Measurements from ENCODE around the gene DHX36.

The DHX36 gene, protein sequence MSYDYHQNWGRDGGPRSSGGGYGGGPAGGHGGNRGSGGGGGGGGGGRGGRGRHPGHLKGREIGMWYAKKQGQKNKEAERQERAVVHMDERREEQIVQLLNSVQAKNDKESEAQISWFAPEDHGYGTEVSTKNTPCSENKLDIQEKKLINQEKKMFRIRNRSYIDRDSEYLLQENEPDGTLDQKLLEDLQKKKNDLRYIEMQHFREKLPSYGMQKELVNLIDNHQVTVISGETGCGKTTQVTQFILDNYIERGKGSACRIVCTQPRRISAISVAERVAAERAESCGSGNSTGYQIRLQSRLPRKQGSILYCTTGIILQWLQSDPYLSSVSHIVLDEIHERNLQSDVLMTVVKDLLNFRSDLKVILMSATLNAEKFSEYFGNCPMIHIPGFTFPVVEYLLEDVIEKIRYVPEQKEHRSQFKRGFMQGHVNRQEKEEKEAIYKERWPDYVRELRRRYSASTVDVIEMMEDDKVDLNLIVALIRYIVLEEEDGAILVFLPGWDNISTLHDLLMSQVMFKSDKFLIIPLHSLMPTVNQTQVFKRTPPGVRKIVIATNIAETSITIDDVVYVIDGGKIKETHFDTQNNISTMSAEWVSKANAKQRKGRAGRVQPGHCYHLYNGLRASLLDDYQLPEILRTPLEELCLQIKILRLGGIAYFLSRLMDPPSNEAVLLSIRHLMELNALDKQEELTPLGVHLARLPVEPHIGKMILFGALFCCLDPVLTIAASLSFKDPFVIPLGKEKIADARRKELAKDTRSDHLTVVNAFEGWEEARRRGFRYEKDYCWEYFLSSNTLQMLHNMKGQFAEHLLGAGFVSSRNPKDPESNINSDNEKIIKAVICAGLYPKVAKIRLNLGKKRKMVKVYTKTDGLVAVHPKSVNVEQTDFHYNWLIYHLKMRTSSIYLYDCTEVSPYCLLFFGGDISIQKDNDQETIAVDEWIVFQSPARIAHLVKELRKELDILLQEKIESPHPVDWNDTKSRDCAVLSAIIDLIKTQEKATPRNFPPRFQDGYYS

DNA sequence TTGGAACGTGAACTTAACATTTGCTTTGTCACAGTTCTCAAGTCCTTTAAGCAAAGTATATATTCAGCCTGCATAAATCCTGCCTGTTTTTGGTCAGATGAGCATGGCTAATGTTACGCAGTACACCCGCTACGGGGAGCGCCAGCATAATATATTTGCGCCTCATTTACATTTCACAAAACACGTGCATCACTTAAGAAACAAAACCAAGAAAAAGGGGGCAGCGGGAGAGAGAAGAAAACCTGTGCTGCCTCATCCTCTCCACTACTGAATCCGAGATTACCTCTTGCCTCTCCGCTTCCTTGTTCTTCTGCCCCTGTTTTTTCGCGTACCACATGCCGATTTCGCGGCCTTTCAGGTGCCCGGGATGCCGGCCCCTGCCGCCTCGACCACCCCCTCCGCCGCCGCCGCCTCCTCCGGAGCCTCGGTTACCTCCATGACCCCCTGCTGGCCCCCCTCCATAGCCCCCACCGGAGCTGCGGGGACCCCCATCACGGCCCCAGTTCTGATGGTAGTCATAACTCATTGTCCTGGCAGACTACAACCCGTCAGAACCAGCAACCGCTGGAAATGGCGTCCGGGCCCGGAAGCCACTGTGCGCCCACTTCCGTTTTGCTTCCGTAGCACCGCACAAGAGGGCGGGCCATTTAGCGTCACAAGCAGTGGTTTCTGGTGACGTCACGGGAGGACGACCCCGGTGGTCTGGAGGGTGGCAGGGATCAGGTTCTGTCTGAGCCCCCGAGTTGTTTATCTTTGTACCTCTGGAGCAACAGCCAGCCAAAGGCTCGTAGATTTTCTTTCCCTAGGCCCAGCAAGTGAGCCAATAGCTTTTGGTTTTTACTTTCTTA is at the start of gene DHX36:
Gene DHX36 (minus strand): TSS at position 597 of the 848 bp plus-strand sequence. CDS start 71 bp downstream, at position 526.
- FAIRE-seq, result peak; percentile 21

DNA sequence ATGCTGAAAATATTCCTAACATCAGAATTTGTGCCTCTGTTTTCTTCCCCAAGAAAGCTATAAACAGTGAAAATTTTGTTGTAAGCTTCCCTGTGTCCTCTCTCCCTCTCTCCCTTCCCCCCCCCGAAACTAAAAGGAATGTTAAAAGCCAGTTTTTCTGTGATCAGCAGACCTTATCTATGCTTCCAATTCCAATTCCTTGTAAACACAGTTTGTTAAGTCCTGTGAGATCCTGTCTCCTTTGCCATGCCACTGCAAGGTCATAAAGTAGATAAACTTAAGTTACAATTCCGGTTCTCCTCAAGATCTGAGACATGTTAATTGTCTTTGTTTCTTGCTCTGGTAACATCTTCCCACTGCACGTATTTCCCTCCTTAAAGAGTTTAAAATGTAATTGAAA is 42.9 kb upstream of the DHX36 start:
- FAIRE-seq, result no peak

DNA sequence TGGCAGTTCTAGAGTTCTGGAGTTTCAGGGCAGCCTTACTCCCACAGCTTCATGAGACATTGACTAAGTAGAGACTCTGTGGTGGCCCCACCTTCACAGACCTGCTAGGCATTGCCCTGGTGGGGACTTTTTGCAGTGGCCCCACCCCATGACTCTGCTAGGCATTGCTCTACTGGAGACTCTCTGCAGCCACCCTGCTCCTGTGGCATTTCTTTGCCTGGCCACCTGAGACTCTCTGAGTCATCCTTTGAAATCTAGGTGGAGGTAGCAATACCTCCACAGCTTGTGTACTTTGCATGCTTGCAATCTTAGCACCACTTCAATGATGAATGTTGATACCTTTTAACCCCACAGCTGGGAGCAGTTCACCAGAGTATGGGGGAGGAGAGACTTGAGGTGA is 40.6 kb upstream of the DHX36 start:
- FAIRE-seq, result no peak

DNA sequence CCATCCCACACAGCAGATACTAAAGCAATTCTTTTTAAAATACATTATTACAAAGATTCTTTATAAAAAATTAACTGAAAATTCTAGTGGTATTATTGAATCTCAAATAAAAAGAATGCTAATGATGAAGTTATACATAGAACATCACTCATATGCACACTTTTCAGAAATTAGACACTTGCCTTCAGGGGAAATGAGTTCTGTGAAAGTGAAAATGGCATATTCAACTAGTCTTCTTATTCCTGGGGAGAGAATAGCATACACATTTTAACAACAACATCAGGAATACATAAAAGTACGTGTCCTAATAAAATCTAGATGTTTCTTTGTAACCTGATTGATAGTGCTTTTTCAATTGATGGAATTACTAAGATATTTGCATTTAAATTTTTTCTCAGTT is 36.8 kb upstream of the DHX36 start:
- FAIRE-seq, result no peak

DNA sequence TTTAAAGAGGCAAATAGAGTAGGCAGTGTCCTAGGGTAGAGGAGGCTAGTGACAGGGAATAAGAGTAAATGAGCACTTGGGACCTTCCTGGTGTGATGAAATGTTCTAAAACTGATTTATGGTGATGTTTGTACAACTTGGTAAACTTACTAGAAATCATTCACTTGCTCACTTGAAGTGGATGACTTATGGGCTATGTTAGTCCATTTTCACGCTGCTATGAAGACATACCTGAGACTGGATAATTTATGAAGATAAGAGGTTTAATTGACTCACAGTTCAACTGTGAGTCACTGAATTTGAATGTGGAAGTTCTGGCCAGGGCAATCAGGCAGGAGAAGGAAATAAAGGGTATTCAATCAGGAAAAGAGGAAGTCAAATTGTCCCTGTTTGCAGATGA is 31.7 kb upstream of the DHX36 start:
- FAIRE-seq, result no peak

DNA sequence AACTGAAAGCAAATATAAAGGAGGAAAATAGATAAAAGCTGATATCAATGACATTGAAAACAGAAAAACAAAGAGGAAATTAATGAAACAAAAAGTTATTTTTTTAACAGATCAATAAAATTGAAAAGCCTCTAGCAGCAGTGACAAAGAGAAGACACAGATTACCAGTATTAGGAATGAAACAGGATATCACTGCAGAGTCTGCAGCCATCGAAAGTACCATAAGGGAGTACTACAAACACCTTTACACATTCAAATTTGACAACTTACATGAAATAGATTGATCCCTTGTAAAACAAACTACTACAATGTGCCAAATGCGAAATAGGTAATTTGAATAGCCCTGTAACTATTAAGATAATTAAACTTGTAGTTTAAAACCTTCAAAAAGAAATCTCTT is 24.9 kb upstream of the DHX36 start:
- no peak for FAIRE-seq

DNA sequence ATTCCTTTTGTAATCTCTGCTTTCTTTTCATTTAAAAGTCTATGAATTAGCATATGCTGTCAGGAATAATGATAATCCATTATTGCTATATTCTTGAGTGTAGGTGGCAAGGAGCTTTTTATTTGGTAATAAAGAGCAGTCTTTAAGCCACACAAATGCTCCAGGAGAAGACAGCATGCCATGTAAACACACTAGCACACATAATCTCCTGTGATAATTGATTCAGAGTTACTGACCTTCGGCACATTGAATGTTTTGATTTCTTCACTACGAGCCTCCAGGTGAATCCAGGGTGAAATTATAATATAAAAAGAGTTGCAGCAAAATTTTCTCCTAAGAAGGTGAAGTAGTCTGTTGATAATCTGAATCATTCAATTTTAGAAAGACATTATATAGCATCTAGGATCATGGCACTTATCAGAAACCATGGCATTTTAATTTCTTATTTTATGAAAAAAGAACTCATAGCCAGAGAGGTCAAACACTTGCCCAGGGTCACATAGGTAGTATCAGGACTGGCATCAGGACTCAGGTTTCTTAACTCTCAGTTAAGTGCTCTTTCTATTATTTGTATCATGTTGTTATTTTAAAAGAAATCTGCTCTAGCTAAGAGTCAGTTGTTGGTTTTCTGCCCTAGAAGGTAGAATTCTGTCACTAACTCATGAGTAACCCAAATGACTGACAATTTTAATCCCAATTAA is 21.3 kb upstream of the DHX36 start:
- no peak for FAIRE-seq

DNA sequence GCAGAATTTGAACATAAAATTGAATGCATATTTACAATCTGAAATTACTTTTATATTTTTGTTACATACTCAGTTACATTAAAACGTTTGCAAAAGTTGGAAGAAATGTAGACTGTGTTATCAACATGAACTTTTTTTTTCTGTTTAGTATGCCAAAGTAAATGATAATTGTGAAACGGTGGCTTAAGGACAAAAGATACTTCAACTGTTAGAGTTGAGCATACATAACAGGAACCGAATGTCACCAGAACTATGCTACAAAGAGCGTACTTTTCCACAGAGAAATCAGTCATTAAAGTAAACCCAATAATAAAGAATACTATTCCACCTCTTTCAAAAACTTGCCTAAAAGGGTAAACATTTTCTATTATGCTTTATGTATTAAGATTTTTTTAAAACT is 14.3 kb upstream of the DHX36 start:
- no peak for FAIRE-seq

DNA sequence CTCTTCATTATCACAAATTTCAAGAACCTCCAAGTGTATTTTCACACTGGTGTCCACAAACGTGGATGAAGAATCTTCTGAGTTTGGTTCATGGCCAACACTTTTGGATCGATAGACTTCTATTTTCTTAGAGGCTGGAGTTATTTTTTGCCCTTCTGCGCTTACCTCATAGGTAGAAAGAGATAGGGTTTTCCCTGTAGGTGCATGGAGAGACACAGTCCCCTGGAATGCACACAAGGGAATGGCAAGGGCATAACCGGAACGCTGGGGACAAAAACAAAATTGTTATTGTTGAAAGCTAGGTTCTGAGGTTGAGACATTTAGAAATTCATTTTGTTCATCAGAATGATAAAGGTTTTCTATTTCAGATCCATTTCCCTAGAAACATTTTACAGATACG is 13.7 kb upstream of the DHX36 start:
- no peak for FAIRE-seq

DNA sequence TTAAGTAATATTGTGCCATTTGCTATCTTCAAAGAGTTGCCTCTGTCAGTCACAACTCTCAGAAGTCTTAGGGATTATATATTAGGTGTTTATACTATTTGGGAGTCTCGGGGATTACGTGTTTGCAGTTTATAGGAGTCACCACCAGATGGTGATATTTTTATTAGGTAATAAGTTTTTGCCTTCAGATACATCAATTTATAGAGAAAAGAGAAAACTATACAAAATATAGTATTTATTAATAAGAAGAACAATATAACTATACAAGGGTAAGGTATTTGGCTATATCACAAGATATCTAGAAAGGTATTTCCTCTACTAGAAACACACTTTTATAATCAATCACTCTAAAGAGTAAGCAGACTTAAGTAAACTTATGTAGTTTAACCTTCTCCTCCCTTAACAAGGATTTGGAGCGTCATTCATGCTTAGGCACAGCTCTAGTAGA is 10.7 kb upstream of the DHX36 start:
- FAIRE-seq, result peak; percentile 94

DNA sequence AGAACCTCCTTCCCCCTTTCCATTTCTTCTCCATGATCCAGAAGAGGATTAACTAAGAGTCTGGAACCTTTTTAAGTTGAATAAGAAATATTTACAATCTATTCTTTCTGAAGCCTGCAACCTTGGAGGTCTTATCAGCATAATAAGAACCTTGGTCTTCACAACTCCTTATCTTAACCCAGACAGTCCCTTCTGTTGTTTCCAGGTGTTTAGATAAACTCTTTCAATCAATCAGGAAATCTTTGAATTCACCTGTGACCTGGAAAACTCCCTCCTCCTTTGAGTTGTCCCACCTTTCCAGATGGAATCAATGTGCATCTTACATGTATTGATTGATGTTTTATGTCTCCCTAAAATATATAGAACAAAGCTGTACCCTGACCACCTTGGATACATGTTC is 3.6 kb upstream of the DHX36 start:
- FAIRE-seq, result no peak

DNA sequence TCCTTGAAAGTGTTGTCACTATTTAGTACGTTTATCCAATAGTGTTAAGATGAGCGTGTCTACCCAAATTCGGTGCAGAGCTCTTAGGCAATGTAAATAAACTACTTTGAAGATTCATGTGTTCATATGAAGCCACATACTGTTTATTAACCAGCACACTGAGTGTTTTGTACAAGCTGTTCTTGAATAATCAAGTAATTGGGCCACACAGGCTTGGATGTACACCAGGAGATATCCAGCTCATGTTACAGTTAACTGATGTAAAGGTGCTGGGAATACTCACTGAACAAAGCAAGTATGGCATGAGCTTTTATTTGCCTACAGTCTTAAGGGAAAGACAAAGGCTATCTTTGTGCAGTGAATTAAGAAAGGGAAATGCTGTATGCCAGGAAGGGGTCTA is 632 bp upstream of the DHX36 start:
- FAIRE-seq, result no peak

DNA sequence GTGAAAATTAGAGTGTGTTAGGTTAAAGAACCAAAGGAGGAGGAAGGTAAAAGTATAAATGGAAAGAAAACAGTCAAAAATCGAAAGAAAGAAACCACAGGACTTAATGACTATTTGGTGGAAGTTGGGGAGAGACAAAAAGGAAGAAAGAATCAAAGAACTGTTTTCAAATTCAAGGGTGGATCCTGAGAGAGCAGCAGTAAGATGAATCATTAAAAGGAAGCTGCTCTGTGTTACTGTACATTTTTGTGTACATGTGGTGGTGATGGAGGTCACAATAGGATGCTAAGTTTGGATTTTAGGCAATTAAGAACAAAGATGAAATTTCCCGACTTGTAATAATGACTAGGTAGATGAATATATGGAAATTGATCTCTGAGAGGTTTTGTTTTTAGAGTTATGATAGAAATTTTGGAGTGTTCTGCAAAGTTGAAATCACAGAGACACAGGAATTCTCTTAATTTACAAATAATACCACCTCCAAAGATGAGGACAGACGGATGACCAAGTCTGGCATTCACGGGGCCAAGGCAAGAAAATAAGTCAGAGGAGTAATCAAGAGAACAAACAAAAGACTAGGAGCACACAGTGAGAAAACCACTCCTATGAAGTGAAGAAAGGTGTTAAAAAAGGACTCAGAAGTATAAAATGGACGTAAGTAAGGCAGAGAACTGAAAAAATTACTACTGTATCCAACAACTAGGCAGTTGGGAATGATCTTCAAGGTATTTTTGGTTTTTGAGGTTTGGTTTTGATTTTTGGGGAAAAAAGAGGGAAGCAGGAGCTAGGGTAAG is 7.1 kb downstream of the DHX36 start:
- no peak for FAIRE-seq

DNA sequence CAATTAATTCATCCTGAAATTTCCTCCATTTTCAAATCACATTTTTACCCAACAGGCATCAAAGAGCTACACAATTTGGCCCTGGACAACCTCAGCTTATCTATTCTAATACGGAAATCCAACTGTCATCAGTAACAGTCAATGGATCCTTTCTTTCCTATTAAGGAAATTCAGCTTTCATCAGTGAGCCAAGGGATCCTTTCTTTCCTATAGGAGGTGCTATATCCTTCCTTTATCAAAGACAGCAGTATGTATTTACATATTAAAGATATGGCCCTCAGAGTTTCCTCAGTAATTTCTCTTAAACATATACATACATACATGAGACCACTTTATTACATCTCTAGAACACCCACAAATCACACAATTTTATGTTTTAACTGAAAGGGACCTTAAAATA is 10.1 kb downstream of the DHX36 start:
- no peak for FAIRE-seq

DNA sequence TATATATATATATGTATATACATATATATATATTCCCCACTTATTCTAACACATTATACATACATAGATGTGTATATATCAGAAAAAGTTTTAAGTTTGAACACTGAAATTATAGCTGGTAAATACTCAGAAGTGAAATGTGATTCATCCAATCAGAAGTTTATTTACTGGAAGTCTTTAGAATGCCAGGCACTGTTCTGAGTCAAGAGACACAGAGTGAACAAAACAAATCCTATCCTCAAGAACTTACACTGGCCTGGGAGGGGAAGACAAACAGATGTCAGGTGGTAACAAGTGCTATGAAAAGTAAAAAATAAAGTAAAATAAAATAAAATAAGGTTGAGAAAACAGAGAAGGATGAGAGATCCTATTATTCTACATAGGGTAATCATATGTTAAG is 13.4 kb downstream of the DHX36 start:
- FAIRE-seq, result no peak

DNA sequence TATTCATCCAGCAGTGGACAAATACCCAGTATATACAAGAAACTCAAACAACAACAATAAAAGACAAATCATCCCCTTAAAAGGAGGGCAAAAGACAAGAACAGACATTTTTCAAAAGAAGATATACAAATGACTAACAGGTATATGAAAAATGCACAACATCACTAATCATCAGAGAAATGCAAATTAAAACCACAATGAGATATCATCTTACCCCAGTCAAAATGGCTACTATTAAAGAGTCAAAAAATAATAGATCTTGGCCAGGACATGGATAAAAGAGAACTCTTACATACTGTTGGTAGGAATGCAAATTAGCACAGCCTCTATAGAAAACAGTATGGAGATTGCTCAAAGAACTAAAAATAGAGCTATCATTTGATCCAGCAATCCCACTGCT is 16.9 kb downstream of the DHX36 start:
- FAIRE-seq, result no peak

DNA sequence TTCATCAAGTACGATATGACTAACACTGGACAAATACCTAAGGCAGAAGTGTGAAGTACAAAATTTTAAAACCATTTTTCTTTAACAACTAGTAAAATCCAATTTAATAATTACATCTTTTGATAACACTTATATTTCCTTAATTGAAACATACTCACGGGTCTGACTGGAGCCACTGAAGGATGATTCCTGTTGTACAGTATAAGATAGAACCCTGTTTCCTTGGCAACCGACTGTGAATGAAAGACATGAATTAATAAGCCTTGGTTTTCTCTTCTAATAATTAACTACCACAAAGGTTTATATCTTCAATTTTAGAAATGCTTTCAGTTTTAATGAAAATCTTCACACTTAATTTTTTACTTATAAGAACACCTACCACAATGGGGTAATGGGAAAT is 19.4 kb downstream of the DHX36 start:
- FAIRE-seq, result peak; percentile 49

DNA sequence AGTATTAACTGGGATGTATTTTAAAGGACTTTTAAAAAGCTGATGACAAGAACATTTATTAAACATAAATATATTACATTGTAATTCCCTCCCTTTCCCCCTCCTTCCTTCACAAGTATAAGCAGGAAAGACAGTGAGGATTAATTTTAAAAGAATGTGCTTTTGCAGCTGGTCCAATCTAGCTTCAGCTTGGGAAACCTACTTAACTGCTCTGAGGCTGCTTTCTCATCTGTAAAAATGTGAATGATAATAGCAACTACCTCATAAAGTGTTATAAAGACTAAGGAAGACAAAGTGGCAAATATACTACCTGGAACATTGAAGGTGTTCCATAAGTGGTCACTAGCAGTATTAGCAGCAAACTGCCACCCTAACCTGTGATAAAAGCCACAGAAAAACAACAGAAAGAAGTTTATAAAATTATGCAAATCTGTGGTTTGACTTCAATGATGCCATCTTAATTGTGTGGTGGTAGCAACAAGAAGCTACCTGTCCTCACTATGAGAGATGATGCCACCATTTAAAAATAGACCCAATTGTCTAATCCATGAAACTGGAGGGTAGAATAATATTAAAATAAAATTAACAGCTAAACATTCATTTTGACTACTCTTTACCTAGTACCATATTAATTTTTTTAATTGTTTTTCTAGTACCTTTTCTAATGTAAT is 20.0 kb downstream of the DHX36 start:
- FAIRE-seq, result peak; percentile 88

DNA sequence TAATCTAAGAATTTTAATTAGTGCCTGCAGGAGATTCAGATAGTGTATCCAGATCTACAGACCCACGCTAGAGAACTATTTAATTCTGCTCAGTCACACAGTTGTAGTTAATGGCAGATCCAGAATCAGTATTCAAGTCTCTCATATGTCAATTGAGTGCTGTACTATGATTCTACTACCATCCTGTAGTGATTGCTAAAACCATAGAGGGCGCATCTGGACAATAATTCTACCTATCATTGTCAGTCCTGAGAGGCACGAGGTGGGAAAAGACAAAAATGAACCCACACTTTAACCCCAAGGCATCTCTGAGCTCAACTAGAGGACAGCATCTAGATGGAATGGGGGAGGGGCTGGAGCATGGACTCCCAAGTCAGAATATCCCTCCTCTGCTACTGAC is 22.7 kb downstream of the DHX36 start:
- FAIRE-seq, result no peak

DNA sequence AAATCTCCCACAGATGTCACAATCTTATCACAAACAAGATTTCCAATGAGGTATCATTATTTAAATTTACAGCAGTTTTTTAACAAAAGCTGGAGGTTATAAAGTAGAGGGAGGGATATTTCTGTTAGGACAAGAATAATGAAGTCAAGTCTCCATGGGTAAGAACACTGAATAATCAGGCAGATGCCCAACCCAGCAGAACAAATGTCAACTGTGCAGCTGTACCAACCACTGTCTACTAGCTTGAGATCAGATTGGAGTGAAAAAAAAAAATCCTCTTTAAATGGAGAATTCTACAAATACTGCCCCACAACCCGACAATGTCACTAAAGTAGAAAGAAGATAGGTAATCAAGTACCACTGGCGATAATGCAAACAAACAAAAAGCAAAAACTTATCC is 30.3 kb downstream of the DHX36 start:
- peak; percentile 53 for FAIRE-seq

DNA sequence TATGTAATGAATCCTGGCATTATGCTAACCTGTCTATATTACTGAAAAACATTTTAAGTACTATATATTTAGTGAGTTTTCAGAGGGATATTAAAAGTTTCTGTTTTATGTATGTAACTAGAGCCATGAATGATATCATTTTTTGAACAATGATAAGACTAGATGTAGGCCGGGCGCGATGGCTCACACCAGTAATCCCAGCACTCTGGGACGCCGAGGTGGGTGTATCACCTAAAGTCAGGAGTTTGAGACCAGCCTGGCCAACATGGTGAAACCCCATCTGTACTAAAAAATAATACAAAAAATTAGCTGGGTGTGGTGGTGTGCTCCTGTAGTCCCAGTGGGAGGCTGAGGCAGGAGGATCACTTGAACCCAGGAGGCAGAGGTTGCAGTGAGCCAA is 34.1 kb downstream of the DHX36 start:
- FAIRE-seq, result no peak
